Measurements from ENCODE around the gene WIPF2.

DNA sequence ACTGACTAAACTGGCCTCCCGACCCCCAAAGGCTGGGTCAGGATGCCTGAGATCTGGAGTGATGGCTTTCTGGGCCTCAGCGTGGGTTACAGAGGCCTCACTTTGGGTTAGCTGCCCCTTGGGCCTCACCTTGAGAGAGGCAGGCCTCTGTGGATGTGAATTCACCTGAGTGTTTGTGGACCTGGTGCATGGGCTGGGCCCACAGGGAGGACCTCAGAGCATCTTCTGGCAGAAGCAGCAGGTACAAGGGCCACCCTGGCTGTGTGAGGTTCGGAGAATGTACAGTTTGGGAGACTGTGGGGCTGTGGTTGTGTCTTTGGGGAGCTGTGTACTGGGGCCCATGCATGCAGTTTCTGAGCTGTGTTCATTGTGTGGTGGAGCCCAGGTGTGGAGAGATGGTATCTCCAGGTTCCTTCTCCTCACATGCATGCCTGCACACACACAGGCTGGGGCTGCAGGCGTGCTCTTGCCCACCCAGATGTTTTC, 108.2 kb downstream of the WIPF2 start:
- TF ChIP-seq, protein P1, sequence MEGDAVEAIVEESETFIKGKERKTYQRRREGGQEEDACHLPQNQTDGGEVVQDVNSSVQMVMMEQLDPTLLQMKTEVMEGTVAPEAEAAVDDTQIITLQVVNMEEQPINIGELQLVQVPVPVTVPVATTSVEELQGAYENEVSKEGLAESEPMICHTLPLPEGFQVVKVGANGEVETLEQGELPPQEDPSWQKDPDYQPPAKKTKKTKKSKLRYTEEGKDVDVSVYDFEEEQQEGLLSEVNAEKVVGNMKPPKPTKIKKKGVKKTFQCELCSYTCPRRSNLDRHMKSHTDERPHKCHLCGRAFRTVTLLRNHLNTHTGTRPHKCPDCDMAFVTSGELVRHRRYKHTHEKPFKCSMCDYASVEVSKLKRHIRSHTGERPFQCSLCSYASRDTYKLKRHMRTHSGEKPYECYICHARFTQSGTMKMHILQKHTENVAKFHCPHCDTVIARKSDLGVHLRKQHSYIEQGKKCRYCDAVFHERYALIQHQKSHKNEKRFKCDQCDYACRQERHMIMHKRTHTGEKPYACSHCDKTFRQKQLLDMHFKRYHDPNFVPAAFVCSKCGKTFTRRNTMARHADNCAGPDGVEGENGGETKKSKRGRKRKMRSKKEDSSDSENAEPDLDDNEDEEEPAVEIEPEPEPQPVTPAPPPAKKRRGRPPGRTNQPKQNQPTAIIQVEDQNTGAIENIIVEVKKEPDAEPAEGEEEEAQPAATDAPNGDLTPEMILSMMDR (conservative IDR thresholded peaks at IDR 0.05), result no peak
- TF ChIP-seq EZH2 (IDR thresholded peaks at IDR 0.05; ENCODE audit: low read depth), result no peak

Measured in PC-9 (cell line).